Right cardiac atrium (tissue), 5 donors: ENCODE measurements around the gene GRHL3. TPM values are rescaled to one million over a fixed set of nuclear protein-coding genes. Genes with fewer than 3 reads are reported as not detected.
A peak's percentile ranks its signal among the peaks of the same experiment; 100 is the strongest.

Experiments
- ATAC-seq, 2 donors: fragments of 200-7000 bp; cut with Tn5 transposase; one replicate each; pipeline versions ENCODE4 v1.8.0 to v1.9.1; 2020; ENCODE audit warnings: moderate library complexity in 2 of 2, mild to moderate bottlenecking in 1 of 2
- DNase-seq, 3 donors: peaks; one replicate each; pipeline ENCODE4 v3.0.0-alpha.2; 2020
- H3K27ac ChIP-seq: one replicate; pipeline ENCODE4 v1.5.1; 2013; ENCODE audit warnings: mild to moderate bottlenecking, low read length, control low read depth, moderate library complexity
- H3K27me3 ChIP-seq: one replicate; pipeline ENCODE4 v1.6.1; 2013; ENCODE audit not compliant: control insufficient read depth, insufficient read depth
- H3K4me1 ChIP-seq: one replicate; pipeline ENCODE4 v1.6.1; 2013; ENCODE audit warnings: low read length; ENCODE audit not compliant: control insufficient read depth, insufficient read depth
- H3K4me3 ChIP-seq: one replicate; pipeline ENCODE4 v1.5.1; 2013; ENCODE audit warnings: low read length, control low read depth
- H3K9me3 ChIP-seq: one replicate; pipeline ENCODE4 v1.6.1; 2013; ENCODE audit warnings: low read length; ENCODE audit not compliant: control insufficient read depth
- WGBS: extraction: QIAGEN DNeasy Blood & Tissue Kit; methylation state at CpG from one replicate; pipeline ENCODE4 v1.1.7; 2013; 5-methylcytosine and 5-hydroxymethylcytosine counted together
- intact Hi-C, 4 donors: fragments of 100-400 bp; cut with DNase I; formaldehyde crosslinking; loops; one replicate each; pipeline versions ENCODE4 v1.11.0 to v1.14.0; 2022 to 2023
- polyA plus RNA-seq: library from polyadenylated mRNA; stranded (reverse); fragments of 200-250 nt; gene quantifications from one replicate; pipeline ENCODE4 v1.2.3, GENCODE V29; 2013
- total RNA-seq, 4 donors: library from RNA; stranded (reverse); fragmentation: NEBNext Ultra II Directional; extraction: Animal tissue kit (Norgen Biotek cat#: 25700); gene quantifications; one replicate each; pipeline ENCODE4 v1.2.1, GENCODE V29; 2021
- donor health status: healthy with polysubstance abuse.
- donor health status: DM: no; HTN: yes; CAD: no.
- donor health status: DM: no; HTN: no; CAD: no.
- donor health status: DM: no; HTN: yes; CAD: no; lungs with severe emphysema.
- donor health status: DM: yes; HTN: yes; CAD: no.

GRHL3 gene
- total and polyA plus RNA-seq, 5 donors, result 0.39 to 1.7 (median 0.85) TPM; not detected in 2

DNA sequence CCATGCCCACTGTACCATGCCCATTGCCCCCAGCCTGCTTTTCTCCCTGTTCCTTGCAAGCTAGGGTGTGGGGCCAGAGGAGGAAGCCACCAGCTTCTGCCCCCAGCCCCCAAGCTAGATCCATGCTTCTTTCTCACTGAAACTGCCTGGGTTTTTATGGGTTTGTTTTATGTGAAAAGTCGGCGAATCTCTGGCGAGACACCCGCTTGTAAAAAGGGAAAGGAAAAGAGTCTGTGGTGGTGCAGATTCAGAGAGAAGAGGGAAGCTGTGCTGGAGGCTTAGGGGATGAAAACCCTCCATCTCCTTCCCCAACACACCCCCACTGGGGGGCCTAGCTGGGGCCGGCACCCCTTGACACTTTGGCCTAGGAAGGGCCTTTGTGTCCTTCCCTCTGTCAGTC is 26.2 kb downstream of the GRHL3 start:
- H3K27me3 ChIP-seq, result no peaks in the 10 kb centered on the region
- no peaks in the 10 kb centered on the region for H3K4me1 ChIP-seq
- 80% methylated on average over 5 of the region's 5 CpGs for WGBS
- DNase-seq, result no peak
- intact Hi-C loops, result no loop called here
- H3K27ac ChIP-seq, result no peak overlapping the region
- H3K9me3 ChIP-seq, result no peaks in the 10 kb centered on the region
- no peak overlapping the region for H3K4me3 ChIP-seq
- ATAC-seq, result no peak

GRCh38 chr1:24347159-24347934 is 28.2 kb downstream of the GRHL3 start:
- no peak for DNase-seq
- ATAC-seq, result no peak

DNA sequence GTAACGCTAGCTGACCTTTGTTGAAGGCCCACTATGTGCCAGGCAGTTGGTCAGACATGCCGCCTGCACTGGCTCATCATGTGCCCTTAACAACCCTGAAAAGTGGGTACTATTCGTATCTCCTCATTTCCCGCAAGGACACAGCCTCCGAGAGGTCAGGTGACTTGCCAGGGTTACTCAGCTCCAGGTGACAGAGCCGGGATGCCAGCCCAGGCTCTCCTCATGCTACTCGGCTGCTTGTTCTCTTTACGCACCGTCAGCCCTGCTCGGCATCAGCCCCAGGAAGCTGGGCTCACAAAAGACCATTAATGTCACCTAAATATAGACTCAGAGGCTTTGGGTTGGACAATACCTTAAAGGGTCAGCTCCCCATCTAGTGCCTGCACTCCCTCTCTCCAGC is 29.0 kb downstream of the GRHL3 start:
- Histone ChIP-seq H3K27ac (no peak overlapping the region), H3K9me3 (no peaks in the 10 kb centered on the region), H3K27me3 (no peaks in the 10 kb centered on the region), H3K4me3 (no peak overlapping the region), H3K4me1 (no peaks in the 10 kb centered on the region)
- intact Hi-C loops, result no loop called here
- no peak for ATAC-seq
- DNase-seq, result no peak
- WGBS, result 81% methylated on average over 10 of the region's 10 CpGs

More at GRCh38 chr1:24347159-24347934, 28.2 kb downstream of the GRHL3 start:
- H3K27me3 ChIP-seq, result no peaks in the 10 kb centered on the region
- intact Hi-C loops, result no loop called here
- H3K4me1 ChIP-seq, result no peaks in the 10 kb centered on the region
- 70% methylated on average over 19 of the region's 19 CpGs for WGBS
- H3K4me3 ChIP-seq, result no peak overlapping the region
- H3K9me3 ChIP-seq, result no peaks in the 10 kb centered on the region
- H3K27ac ChIP-seq, result no peak overlapping the region

- intact Hi-C loops, result no loop called here
- no peaks in the 10 kb centered on the region for H3K27me3 ChIP-seq
These were observed 30.7 kb downstream of the GRHL3 start for GRCh38 chr1:24349891-24350290.

GRCh38 chr1:24351247-24351646 is 32.1 kb downstream of the GRHL3 start:
- intact Hi-C loops, result no loop called here
- WGBS, result 90% methylated on average over 4 of the region's 4 CpGs
- ATAC-seq (no peak), DNase-seq (no peak)
- Histone ChIP-seq H3K4me1 (no peaks in the 10 kb centered on the region), H3K27ac (no peak overlapping the region), H3K27me3 (no peaks in the 10 kb centered on the region), H3K9me3 (no peaks in the 10 kb centered on the region), H3K4me3 (no peak overlapping the region)

More at GRCh38 chr1:24349891-24350290, 30.7 kb downstream of the GRHL3 start:
- H3K9me3 ChIP-seq, result no peaks in the 10 kb centered on the region
- DNase-seq (no peak), ATAC-seq (no peak)
- H3K27ac ChIP-seq, result no peak overlapping the region
- H3K4me1 ChIP-seq, result no peaks in the 10 kb centered on the region
- 88% methylated on average over 2 of the region's 2 CpGs for WGBS
- no peak overlapping the region for H3K4me3 ChIP-seq

GRCh38 chr1:24351918-24352627 is 32.9 kb downstream of the GRHL3 start:
- intact Hi-C loops, result no loop called here
- Histone ChIP-seq H3K27me3 (no peaks in the 10 kb centered on the region), H3K27ac (no peak overlapping the region), H3K4me3 (no peak overlapping the region), H3K4me1 (no peaks in the 10 kb centered on the region), H3K9me3 (no peaks in the 10 kb centered on the region)
- ATAC-seq, result peak; percentile 55 to 62
- WGBS, result 52% methylated on average over 7 of the region's 7 CpGs
- DNase-seq, result no peak

DNA sequence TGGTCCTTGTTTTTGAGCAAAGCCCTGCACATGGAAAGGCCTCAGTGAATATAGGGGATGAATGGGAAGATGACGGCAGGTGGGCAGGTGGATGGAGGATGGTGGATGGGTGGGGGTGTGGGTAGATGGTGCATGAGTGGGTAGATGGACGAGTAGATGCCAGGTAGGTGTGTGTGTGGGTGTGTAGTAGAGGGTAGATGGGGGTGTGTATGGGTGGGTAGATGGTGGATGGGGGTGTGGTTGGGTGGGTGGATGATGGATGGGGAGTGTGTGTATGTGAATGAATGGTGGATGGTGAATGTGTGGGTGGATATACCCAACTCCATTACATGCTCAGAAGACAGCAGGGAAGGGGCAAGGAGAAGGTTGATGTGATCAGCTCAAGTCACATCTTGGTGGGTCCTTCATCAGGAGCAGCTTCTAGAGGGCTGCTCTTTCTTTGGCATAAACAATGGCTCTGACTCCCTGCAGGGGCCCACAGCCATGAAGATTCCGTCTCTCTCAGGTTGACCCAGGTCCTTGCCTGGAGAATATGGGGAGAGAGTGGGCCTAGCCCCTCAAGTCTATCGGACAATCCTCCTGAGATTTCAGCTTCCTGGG is 34.2 kb downstream of the GRHL3 start:
- Histone ChIP-seq H3K27ac (no peak overlapping the region), H3K4me3 (no peak overlapping the region), H3K4me1 (no peaks in the 10 kb centered on the region), H3K27me3 (no peaks in the 10 kb centered on the region), H3K9me3 (no peaks in the 10 kb centered on the region)
- intact Hi-C loops, result no loop called here
- DNase-seq (no peak), ATAC-seq (no peak)
- WGBS, result 96% methylated on average over 4 of the region's 4 CpGs

- DNase-seq, result no peak
- Histone ChIP-seq H3K4me3 (no peak overlapping the region), H3K27me3 (no peaks in the 10 kb centered on the region), H3K9me3 (no peaks in the 10 kb centered on the region), H3K4me1 (no peaks in the 10 kb centered on the region), H3K27ac (no peak overlapping the region)
- intact Hi-C loops, result no loop called here
- ATAC-seq, result no peak
- WGBS, result 69% methylated on average over 3 of the region's 3 CpGs
These were observed 36.3 kb downstream of the GRHL3 start for GRCh38 chr1:24355466-24355865.

- no peak for ATAC-seq
- Histone ChIP-seq H3K27me3 (no peaks in the 10 kb centered on the region), H3K9me3 (no peaks in the 10 kb centered on the region), H3K27ac (no peak overlapping the region), H3K4me1 (no peaks in the 10 kb centered on the region), H3K4me3 (no peak overlapping the region)
- no peak for DNase-seq
- intact Hi-C loops, result no loop called here
- WGBS, result 94% methylated on average over 7 of the region's 7 CpGs
These were observed 37.9 kb downstream of the GRHL3 start for GRCh38 chr1:24357038-24357437.

GRCh38 chr1:24360681-24361080 is 41.5 kb downstream of the GRHL3 start:
- ATAC-seq (no peak), DNase-seq (no peak)
- no peak overlapping the region for H3K27ac ChIP-seq
- H3K4me1 ChIP-seq, result peaks cover 2% of the 10 kb centered on the region
- 97% methylated on average over 10 of the region's 10 CpGs for WGBS
- no peaks in the 10 kb centered on the region for H3K9me3 ChIP-seq
- no peaks in the 10 kb centered on the region for H3K27me3 ChIP-seq
- intact Hi-C loops, result no loop called here
- no peak overlapping the region for H3K4me3 ChIP-seq

- no peak for ATAC-seq
- WGBS, result 92% methylated on average over 3 of the region's 3 CpGs
- intact Hi-C loops, result no loop called here
These were observed 42.7 kb downstream of the GRHL3 start for GRCh38 chr1:24361811-24362210.

More at GRCh38 chr1:24361811-24362210, 42.7 kb downstream of the GRHL3 start:
- no peak overlapping the region for H3K4me3 ChIP-seq
- no peak for DNase-seq
- H3K27me3 ChIP-seq, result no peaks in the 10 kb centered on the region
- no peak overlapping the region for H3K27ac ChIP-seq
- H3K9me3 ChIP-seq, result no peaks in the 10 kb centered on the region
- H3K4me1 ChIP-seq, result peaks cover 2% of the 10 kb centered on the region
